Osteocyte (in vitro differentiated cells): Measurements from ENCODE around the gene SESTD1. TPM values are rescaled to one million over a fixed set of nuclear protein-coding genes. Genes with fewer than 3 reads are reported as not detected.

Source experiments
- DNase-seq: peaks from one replicate; pipeline ENCODE4 v3.0.0; 2021; ENCODE audit warnings: mixed read lengths; ENCODE audit not compliant: unreplicated experiment; ENCODE audit errors: extremely low spot score
- H3K27ac Mint-ChIP-seq: one replicate; pipeline ENCODE4 v1.8.0; 2021; ENCODE audit warnings: mild to moderate bottlenecking, mixed read lengths; ENCODE audit not compliant: unreplicated experiment
- H3K27me3 Mint-ChIP-seq: one replicate; pipeline ENCODE4 v1.8.0; 2021; ENCODE audit warnings: mixed read lengths; ENCODE audit not compliant: unreplicated experiment
- H3K36me3 Mint-ChIP-seq: one replicate; pipeline ENCODE4 v1.8.0; 2021; ENCODE audit warnings: mixed read lengths; ENCODE audit not compliant: unreplicated experiment
- H3K4me1 Mint-ChIP-seq: one replicate; pipeline ENCODE4 v1.8.0; 2021; ENCODE audit warnings: mixed read lengths; ENCODE audit not compliant: unreplicated experiment
- H3K4me3 Mint-ChIP-seq: one replicate; pipeline ENCODE4 v1.8.0; 2021; ENCODE audit warnings: mild to moderate bottlenecking, moderate library complexity, mixed read lengths; ENCODE audit not compliant: unreplicated experiment
- H3K9me3 Mint-ChIP-seq: one replicate; pipeline ENCODE4 v1.8.0; 2021; ENCODE audit warnings: mixed read lengths; ENCODE audit not compliant: unreplicated experiment
- CTCF ChIP-seq: fragments of 200-600 bp; sonication (generic); IDR thresholded peaks from 2 replicates; pipeline ENCODE4 v1.5.0; 2021; ENCODE audit warnings: antibody characterized with exemption, mild to moderate bottlenecking, moderate library complexity
- total RNA-seq: library from RNA; stranded (reverse); gene quantifications from 2 replicates; pipeline ENCODE4 v1.2.1, GENCODE V29; 2021

SESTD1 gene
- total RNA-seq, 1 donor from 2014 or later, result 99.1 TPM

- Mint-ChIP-seq H3K36me3 (peaks cover 10% of the 10 kb centered on the region), H3K4me1 (no peaks in the 10 kb centered on the region), H3K27ac (no peak overlapping the region), H3K9me3 (no peaks in the 10 kb centered on the region), H3K27me3 (no peaks in the 10 kb centered on the region), H3K4me3 (no peak overlapping the region)
- DNase-seq, result no peak
- TF ChIP-seq CTCF, result no peak
These were observed 124.1 kb downstream of the SESTD1 start for GRCh38 chr2:179140571-179140970.

DNA sequence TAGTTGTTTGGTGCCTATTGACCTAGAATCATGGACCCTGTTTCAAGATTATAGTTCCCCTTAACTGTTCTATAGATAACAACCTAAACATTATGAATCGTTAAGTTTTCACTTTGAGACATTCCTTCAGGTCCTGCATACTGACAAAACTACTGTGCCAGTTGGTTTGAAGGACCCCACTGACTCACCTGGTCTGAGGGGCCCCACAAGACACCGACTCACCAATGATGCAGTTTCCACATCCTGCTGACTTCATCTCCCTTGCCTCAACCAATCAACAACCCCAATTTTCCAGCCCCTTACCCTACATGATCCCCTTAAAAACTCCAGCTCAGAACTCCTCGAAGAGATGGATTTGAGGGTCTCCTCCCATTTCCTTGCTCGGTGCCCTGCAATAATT is 125.1 kb downstream of the SESTD1 start:
- no peaks in the 10 kb centered on the region for H3K9me3 Mint-ChIP-seq
- no peaks in the 10 kb centered on the region for H3K27me3 Mint-ChIP-seq
- H3K4me1 Mint-ChIP-seq, result no peaks in the 10 kb centered on the region
- H3K36me3 Mint-ChIP-seq, result peaks cover 6% of the 10 kb centered on the region
- no peak overlapping the region for H3K27ac Mint-ChIP-seq
- DNase-seq, result no peak
- no peak for TF ChIP-seq CTCF
- H3K4me3 Mint-ChIP-seq, result no peak overlapping the region

GRCh38 chr2:179137200-179137759 is 127.4 kb downstream of the SESTD1 start:
- H3K27me3 Mint-ChIP-seq, result no peaks in the 10 kb centered on the region
- no peak for TF ChIP-seq CTCF
- no peaks in the 10 kb centered on the region for H3K36me3 Mint-ChIP-seq
- no peaks in the 10 kb centered on the region for H3K9me3 Mint-ChIP-seq
- no peaks in the 10 kb centered on the region for H3K4me1 Mint-ChIP-seq
- H3K4me3 Mint-ChIP-seq, result no peak overlapping the region
- no peak overlapping the region for H3K27ac Mint-ChIP-seq
- no peak for DNase-seq

DNA sequence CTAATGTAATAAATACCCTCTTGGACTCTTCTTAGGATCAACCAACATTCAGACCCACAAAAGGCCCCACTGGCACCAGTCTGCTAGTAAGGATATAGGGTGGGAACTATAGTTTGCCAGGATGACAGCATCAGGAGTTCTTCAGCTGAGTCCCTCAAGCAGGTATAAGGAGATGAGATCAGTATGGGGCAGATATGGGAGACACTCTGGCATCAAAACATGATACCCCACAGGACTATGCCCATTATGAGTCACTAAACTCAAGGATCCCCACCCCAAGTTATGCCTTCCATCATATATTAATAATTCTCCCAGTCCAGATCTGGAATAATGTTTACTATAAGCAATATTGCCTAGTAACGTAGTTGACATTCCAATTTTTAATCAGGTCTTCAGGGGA is 131.6 kb downstream of the SESTD1 start:
- H3K4me3 Mint-ChIP-seq, result no peak overlapping the region
- H3K27me3 Mint-ChIP-seq, result no peaks in the 10 kb centered on the region
- no peaks in the 10 kb centered on the region for H3K9me3 Mint-ChIP-seq
- H3K4me1 Mint-ChIP-seq, result no peaks in the 10 kb centered on the region
- H3K36me3 Mint-ChIP-seq, result no peaks in the 10 kb centered on the region
- no peak for DNase-seq
- no peak for TF ChIP-seq CTCF
- H3K27ac Mint-ChIP-seq, result no peak overlapping the region

GRCh38 chr2:179132076-179132475 is 132.6 kb downstream of the SESTD1 start:
- Mint-ChIP-seq H3K9me3 (no peaks in the 10 kb centered on the region), H3K36me3 (no peaks in the 10 kb centered on the region), H3K4me3 (no peak overlapping the region), H3K27me3 (no peaks in the 10 kb centered on the region), H3K27ac (no peak overlapping the region), H3K4me1 (no peaks in the 10 kb centered on the region)
- DNase-seq, result no peak
- no peak for TF ChIP-seq CTCF
